ENCODE measurements around the gene AHRR. TPM values are rescaled to one million over a fixed set of nuclear protein-coding genes. Genes with fewer than 3 reads are reported as not detected.

The AHRR gene
- total RNA-seq, 1 donor, result 54.6 TPM

GRCh38 chr5:362189-362588 is 40.7 kb downstream of the AHRR start:
- Histone ChIP-seq H3K4me3 (ENCODE audit: insufficient read depth, low read length) (no peak overlapping the region), H3K27ac (ENCODE audit: low read depth, low read length) (peak overlapping the region; percentile 31), H2AFZ (ENCODE audit: low read length) (no peak overlapping the region), H3K27me3 (ENCODE audit: insufficient read depth, low read length) (no peaks in the 10 kb centered on the region), H3K9me3 (ENCODE audit: low read depth, low read length) (peaks cover 2% of the 10 kb centered on the region), H3K79me2 (ENCODE audit: insufficient read depth, low read length) (peaks cover 58% of the 10 kb centered on the region), H3K4me2 (ENCODE audit: insufficient read depth, low read length) (no peak overlapping the region), H3K4me1 (ENCODE audit: insufficient read depth, low read length) (peaks cover 5% of the 10 kb centered on the region), H3K36me3 (ENCODE audit: insufficient read depth, low read length) (peaks cover 66% of the 10 kb centered on the region), H4K20me1 (ENCODE audit: insufficient read depth, low read length) (no peaks in the 10 kb centered on the region)
- peak; percentile 42 for DNase-seq (ENCODE audit: insufficient read length, low spot score, missing footprints)
- no peak for TF ChIP-seq CTCF (IDR thresholded peaks at IDR 0.05; ENCODE audit: extremely low read depth, low read depth, low read length)

GRCh38 chr5:362978-363765 is 41.7 kb downstream of the AHRR start:
- Histone ChIP-seq H3K4me2 (ENCODE audit: insufficient read depth, low read length) (no peak overlapping the region), H3K4me3 (ENCODE audit: insufficient read depth, low read length) (no peak overlapping the region), H3K27ac (ENCODE audit: low read depth, low read length) (peak overlapping the region; percentile 31), H3K27me3 (ENCODE audit: insufficient read depth, low read length) (no peaks in the 10 kb centered on the region), H3K79me2 (ENCODE audit: insufficient read depth, low read length) (peaks cover 62% of the 10 kb centered on the region), H3K4me1 (ENCODE audit: insufficient read depth, low read length) (peaks cover 15% of the 10 kb centered on the region), H2AFZ (ENCODE audit: low read length) (no peak overlapping the region), H3K36me3 (ENCODE audit: insufficient read depth, low read length) (peaks cover 74% of the 10 kb centered on the region), H3K9me3 (ENCODE audit: low read depth, low read length) (peaks cover 2% of the 10 kb centered on the region), H4K20me1 (ENCODE audit: insufficient read depth, low read length) (no peaks in the 10 kb centered on the region)
- TF ChIP-seq CTCF (IDR thresholded peaks at IDR 0.05; ENCODE audit: extremely low read depth, low read depth, low read length), result no peak
- peak; percentile 30 for DNase-seq (ENCODE audit: insufficient read length, low spot score, missing footprints)

DNA sequence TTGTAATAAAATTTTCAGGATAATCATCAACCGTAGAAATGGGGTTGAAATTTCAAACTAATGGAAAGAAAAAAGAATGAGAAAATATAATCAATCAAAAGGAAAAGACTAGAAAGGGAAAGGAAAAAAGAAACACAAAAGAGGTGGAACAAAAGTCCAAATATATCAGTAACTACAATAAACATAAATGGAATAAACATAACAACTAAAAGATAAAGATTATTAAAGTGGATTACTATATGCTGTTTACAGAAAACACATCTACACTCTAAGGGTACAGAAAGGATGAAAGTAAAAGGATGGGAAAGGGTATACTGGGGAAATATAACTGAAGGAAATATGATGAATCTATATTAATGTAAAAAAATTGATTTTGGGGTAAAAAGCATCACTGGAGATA is 43.0 kb downstream of the AHRR start:
- Histone ChIP-seq H4K20me1 (ENCODE audit: insufficient read depth, low read length) (no peaks in the 10 kb centered on the region), H3K27me3 (ENCODE audit: insufficient read depth, low read length) (no peaks in the 10 kb centered on the region), H2AFZ (ENCODE audit: low read length) (no peak overlapping the region), H3K9me3 (ENCODE audit: low read depth, low read length) (peaks cover 2% of the 10 kb centered on the region), H3K36me3 (ENCODE audit: insufficient read depth, low read length) (peaks cover 71% of the 10 kb centered on the region), H3K27ac (ENCODE audit: low read depth, low read length) (no peak overlapping the region), H3K4me3 (ENCODE audit: insufficient read depth, low read length) (no peak overlapping the region), H3K4me2 (ENCODE audit: insufficient read depth, low read length) (no peak overlapping the region), H3K79me2 (ENCODE audit: insufficient read depth, low read length) (peaks cover 63% of the 10 kb centered on the region), H3K4me1 (ENCODE audit: insufficient read depth, low read length) (peaks cover 25% of the 10 kb centered on the region)
- no peak for DNase-seq (ENCODE audit: insufficient read length, low spot score, missing footprints)
- TF ChIP-seq CTCF (IDR thresholded peaks at IDR 0.05; ENCODE audit: extremely low read depth, low read depth, low read length), result no peak

GRCh38 chr5:366541-367357 is 45.2 kb downstream of the AHRR start:
- Histone ChIP-seq H3K79me2 (ENCODE audit: insufficient read depth, low read length) (peaks cover 60% of the 10 kb centered on the region), H3K27me3 (ENCODE audit: insufficient read depth, low read length) (no peaks in the 10 kb centered on the region), H3K4me2 (ENCODE audit: insufficient read depth, low read length) (no peak overlapping the region), H3K36me3 (ENCODE audit: insufficient read depth, low read length) (peaks cover 55% of the 10 kb centered on the region), H3K4me1 (ENCODE audit: insufficient read depth, low read length) (peaks cover 35% of the 10 kb centered on the region), H3K4me3 (ENCODE audit: insufficient read depth, low read length) (no peak overlapping the region), H3K9me3 (ENCODE audit: low read depth, low read length) (peaks cover 2% of the 10 kb centered on the region), H2AFZ (ENCODE audit: low read length) (no peak overlapping the region), H3K27ac (ENCODE audit: low read depth, low read length) (peak overlapping the region; percentile 99), H4K20me1 (ENCODE audit: insufficient read depth, low read length) (no peaks in the 10 kb centered on the region)
- TF ChIP-seq CTCF (IDR thresholded peaks at IDR 0.05; ENCODE audit: extremely low read depth, low read depth, low read length), result no peak
- peak; percentile 37 for DNase-seq (ENCODE audit: insufficient read length, low spot score, missing footprints)

Measured in osteoblast (primary cell).